Measurements from ENCODE around the gene PTGR3.
"Not testable (repeated sequence)": the region's sequence is repeated elsewhere in the genome, so short reads cannot be mapped to it uniquely, and the experiment has no call there.

PTGR3 gene

DNA sequence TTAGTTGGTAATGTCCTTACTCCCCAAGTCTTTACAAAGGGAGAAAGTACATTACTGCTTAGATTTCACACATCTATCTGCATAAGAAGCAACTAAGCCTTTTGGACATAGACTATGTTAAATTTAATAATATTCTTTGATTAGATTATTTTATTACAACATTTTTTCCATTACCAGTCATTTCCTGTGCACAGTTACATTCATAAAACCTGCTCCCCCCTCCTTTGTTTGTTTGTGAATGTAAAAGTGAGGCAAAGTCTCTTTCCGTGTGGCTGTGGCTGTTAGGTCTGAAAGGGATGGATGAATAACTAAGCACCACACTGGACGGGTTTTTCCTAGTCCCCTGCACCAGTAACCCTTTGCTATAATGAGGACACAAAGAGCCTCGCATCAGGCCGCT, 9.6 kb downstream of the PTGR3 start:
- H3K27ac ChIP-seq = no peak overlapping the region
- TF ChIP-seq, protein P1, sequence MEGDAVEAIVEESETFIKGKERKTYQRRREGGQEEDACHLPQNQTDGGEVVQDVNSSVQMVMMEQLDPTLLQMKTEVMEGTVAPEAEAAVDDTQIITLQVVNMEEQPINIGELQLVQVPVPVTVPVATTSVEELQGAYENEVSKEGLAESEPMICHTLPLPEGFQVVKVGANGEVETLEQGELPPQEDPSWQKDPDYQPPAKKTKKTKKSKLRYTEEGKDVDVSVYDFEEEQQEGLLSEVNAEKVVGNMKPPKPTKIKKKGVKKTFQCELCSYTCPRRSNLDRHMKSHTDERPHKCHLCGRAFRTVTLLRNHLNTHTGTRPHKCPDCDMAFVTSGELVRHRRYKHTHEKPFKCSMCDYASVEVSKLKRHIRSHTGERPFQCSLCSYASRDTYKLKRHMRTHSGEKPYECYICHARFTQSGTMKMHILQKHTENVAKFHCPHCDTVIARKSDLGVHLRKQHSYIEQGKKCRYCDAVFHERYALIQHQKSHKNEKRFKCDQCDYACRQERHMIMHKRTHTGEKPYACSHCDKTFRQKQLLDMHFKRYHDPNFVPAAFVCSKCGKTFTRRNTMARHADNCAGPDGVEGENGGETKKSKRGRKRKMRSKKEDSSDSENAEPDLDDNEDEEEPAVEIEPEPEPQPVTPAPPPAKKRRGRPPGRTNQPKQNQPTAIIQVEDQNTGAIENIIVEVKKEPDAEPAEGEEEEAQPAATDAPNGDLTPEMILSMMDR (conservative IDR thresholded peaks at IDR 0.05) = no peak

DNA sequence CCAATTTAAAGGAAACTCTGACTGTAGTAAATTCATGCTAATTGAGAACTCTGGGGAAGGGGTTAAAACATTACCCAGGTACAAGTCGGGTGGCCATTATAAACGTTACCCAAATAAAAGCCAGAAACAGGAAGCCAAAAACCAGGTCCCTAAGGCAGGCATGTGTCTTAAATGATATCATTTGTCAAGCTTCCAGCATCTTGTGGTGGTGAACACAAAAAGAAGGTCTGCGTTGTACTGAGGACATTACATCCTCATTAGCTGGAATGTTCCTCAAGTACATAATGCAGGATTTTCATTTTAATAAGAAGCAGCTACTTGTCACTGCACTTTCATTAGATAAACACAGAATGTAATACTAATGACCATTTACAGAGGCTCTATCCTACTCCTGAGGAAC, 10.9 kb downstream of the PTGR3 start:
- H3K27ac ChIP-seq = no peak overlapping the region
- TF ChIP-seq, protein P1 (conservative IDR thresholded peaks at IDR 0.05) = no peak

DNA sequence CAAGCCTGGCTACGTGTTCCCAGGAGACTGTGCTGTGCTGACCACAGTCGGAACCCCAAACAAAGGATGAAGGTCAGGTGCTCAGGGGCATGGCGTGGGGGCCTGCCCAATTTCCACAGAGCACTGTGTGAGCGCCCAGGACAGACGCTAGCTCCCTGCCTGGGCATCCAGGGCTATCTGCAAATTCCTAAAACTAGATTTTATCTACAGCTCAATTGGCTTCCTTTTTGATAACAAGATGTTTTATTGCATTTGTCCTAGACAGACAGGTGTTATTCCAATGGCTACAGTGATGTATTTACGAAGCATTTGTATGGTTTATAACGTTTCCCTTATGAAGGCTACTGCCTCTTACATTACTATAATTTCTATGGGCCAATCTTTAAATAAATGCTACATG, 16.0 kb downstream of the PTGR3 start:
- TF ChIP-seq, protein P1 (conservative IDR thresholded peaks at IDR 0.05) = no peak
- no peak overlapping the region for H3K27ac ChIP-seq

GRCh38 chr18:75189696-75190095, 19.2 kb downstream of the PTGR3 start:
- H3K27ac ChIP-seq = no peak overlapping the region
- TF ChIP-seq, protein P1 (conservative IDR thresholded peaks at IDR 0.05) = no peak

DNA sequence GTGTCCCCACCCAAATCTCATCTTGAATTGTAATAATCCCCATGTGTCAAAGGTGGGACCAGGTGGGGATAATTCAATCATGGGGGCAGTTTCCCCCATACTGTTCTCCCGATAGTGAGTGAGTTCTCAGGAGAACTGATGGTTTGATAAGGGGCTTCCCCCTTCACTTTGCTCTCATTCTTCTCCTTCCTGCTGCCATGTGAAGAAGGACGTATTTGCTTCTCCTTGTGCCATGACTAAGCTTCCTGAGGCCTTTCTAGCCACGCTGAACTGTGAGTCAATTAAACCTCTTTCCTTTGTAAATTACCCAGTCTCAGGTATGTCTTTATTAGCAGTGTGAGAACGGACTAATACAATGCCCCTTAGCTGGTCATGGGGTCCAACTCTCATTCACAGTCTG, 21.2 kb downstream of the PTGR3 start:
- not testable (repeated sequence) for H3K27ac ChIP-seq

- H3K27ac ChIP-seq = no peak overlapping the region
- TF ChIP-seq, protein P1 (conservative IDR thresholded peaks at IDR 0.05) = no peak
Observed at GRCh38 chr18:75185460-75185859, 23.5 kb downstream of the PTGR3 start.

DNA sequence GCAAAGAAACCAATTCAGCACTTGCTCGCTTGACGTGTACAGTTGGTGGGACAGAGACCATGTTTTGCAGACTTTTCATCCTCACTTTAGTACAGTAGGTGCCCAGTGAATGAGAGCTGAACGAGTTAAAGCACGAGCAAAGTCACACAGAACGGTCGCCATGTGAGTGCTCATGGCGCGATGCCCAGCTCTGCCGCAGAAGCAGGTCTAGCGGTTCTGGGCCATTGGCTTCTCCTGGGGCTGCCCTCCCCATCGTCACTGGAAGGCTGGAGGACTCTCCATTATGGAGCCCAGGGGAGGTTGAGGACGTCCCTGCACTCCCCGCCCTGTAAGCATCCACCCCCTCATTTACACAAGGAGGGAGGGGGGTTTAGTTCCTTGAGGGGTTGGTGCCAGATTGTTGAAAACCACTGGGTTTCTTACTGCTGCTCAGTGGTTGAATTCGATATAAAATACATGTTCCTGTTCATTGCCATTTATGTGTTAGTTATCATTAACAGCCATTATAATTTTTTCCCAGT, 24.9 kb downstream of the PTGR3 start:
- TF ChIP-seq, protein P1 (conservative IDR thresholded peaks at IDR 0.05) = no peak
- no peak overlapping the region for H3K27ac ChIP-seq

DNA sequence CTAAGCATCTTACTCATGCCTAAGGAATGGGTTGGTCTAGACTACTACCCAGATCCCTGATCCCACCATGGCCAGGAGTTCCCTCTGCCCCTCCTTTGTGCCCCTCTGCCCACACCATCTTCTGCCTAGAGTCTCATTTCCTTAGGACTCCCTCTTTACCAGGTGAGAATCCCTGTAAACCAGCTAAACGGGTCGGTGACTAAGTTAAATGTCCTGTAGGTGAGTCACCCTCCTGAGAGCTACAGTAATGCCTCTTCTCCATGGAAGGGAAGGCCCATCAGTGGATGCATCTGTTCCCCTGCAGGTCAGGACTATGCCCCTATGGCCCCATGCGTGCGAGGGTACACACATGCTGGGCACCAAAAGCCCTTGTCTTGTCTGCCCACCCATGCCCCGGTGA, 25.4 kb downstream of the PTGR3 start:
- no peak overlapping the region for H3K27ac ChIP-seq
- TF ChIP-seq, protein P1 (conservative IDR thresholded peaks at IDR 0.05) = no peak
